HepG2 (cell line): Measurements from ENCODE around the gene ST8SIA6. TPM values are rescaled to one million over a fixed set of nuclear protein-coding genes. Genes with fewer than 3 reads are reported as not detected.

Source experiments
- ATAC-seq: fragments of 200-7000 bp; cut with Tn5 transposase; 3 replicates; pipeline ENCODE4 v1.9.1; 2020; ENCODE audit warnings: mild to moderate bottlenecking, moderate library complexity
- BruUV-seq: library from RNA; stranded (reverse); fragments of 400-500 nt; replicated peaks from 2 replicates; lab custom pipeline; 2021; lab: Mats Ljungman, UMichigan
- CTCF ChIA-PET: fragments of 300-600 bp; formaldehyde crosslinking; extraction: SDS; loops from one replicate; lab custom pipeline; 2021; ENCODE audit warnings: low total read pairs, inconsistent platforms, low intra/inter-chr PET ratio; lab: Yijun Ruan, JAX
- POLR2A ChIA-PET: fragments of 350-600 bp; sonication (Branson Sonifier 250); formaldehyde crosslinking; loops from one replicate; lab custom pipeline; 2020; ENCODE audit warnings: antibody characterized with exemption, inconsistent platforms; lab: Yijun Ruan, JAX
- DNase-seq: peaks from one replicate; pipeline ENCODE4 v3.0.0-alpha.2; 2015; ENCODE audit warnings: low spot score
- FAIRE-seq: peaks from 3 replicates; lab custom pipeline; 2011; peaks lifted over from hg19 to GRCh38; lab: Jason Lieb, UNC
- H2AFZ ChIP-seq: one replicate; pipeline ENCODE4 v1.6.1; 2011; ENCODE audit warnings: low read length, inconsistent platforms
- H3K27ac ChIP-seq: fragments of 300-600 bp; 3 replicates; pipeline ENCODE4 v1.8.0; 2011; ENCODE audit warnings: mixed run types, mild to moderate bottlenecking, mixed read lengths, low read length, inconsistent platforms; ENCODE audit not compliant: insufficient read depth; ENCODE audit errors: extremely low read length
- H3K27me3 ChIP-seq, 2 experiments: fragments of 200-600 bp in 1 of 2; 2 replicates in 1 of 2; 3 replicates in 1 of 2; pipeline versions ENCODE4 v1.6.0 to v1.8.0; 2011; ENCODE audit warnings: low read length in 2 of 2, mild to moderate bottlenecking in 2 of 2, moderate library complexity in 2 of 2, inconsistent platforms in 1 of 2; ENCODE audit not compliant: insufficient read depth in 2 of 2, control insufficient read depth in 1 of 2
- H3K36me3 ChIP-seq, 2 experiments: fragments of 200-600 bp in 1 of 2; replicated peaks in 1 of 2; 2 replicates in 1 of 2; 3 replicates in 1 of 2; pipeline versions ENCODE4 v1.5.1 to v1.8.0; 2011; ENCODE audit warnings: low read length in 2 of 2, inconsistent platforms in 1 of 2; ENCODE audit not compliant: insufficient read depth in 2 of 2, control insufficient read depth in 1 of 2
- H3K4me1 ChIP-seq: 2 replicates; pipeline ENCODE4 v1.5.1; 2012; ENCODE audit warnings: low read length, inconsistent platforms; ENCODE audit not compliant: insufficient read depth
- H3K4me2 ChIP-seq: 2 replicates; pipeline ENCODE4 v1.6.0; 2011; ENCODE audit warnings: low read depth, low read length, inconsistent platforms
- H3K4me3 ChIP-seq, 3 experiments: fragments of 200-600 bp in 1 of 3; sonication (generic), shearing (Covaris generic) in 1 of 3; replicated peaks in 1 of 3; 2 replicates each; pipeline ENCODE4 v1.5.1; 2011 to 2016; ENCODE audit warnings: low read length in 3 of 3, inconsistent platforms in 2 of 3, low read depth in 2 of 3, mild to moderate bottlenecking in 2 of 3, control low read depth in 1 of 3, mixed read lengths in 1 of 3; ENCODE audit not compliant: insufficient read depth in 1 of 3
- H3K79me2 ChIP-seq: one replicate; pipeline ENCODE4 v1.6.1; 2011; ENCODE audit warnings: low read length, inconsistent platforms; ENCODE audit not compliant: insufficient read depth
- H3K9ac ChIP-seq: 2 replicates; pipeline ENCODE4 v1.6.0; 2011; ENCODE audit warnings: mild to moderate bottlenecking, low read depth, low read length, inconsistent platforms; ENCODE audit not compliant: insufficient read depth
- H3K9me3 ChIP-seq: 2 replicates; pipeline ENCODE4 v1.5.1; 2012; ENCODE audit warnings: mild to moderate bottlenecking, low read length
- H4K20me1 ChIP-seq: 2 replicates; pipeline ENCODE4 v1.6.0; 2011; ENCODE audit warnings: inconsistent platforms, mild to moderate bottlenecking, low read length, moderate library complexity; ENCODE audit not compliant: insufficient read depth
- ATF7-NPFF ChIP-seq: sonication (generic); formaldehyde crosslinking; IDR thresholded peaks from 2 replicates; pipeline ENCODE4 v1.8.1; 2023; ENCODE audit warnings: mild to moderate bottlenecking, low read depth, missing genetic modification reagents, moderate library complexity
- CEBPG ChIP-seq: IDR thresholded peaks from 2 replicates; pipeline ENCODE4 v1.6.1; 2016
- GMEB1 ChIP-seq: sonication (generic); formaldehyde crosslinking; IDR thresholded peaks from 2 replicates; pipeline ENCODE4 v1.5.1; 2020; ENCODE audit warnings: missing genetic modification reagents, mild to moderate bottlenecking, borderline replicate concordance
- KLF6 ChIP-seq: IDR thresholded peaks from 2 replicates; pipeline ENCODE4 v1.8.0; 2016; ENCODE audit warnings: missing biosample characterization, missing genetic modification reagents
- PAF1 ChIP-seq: IDR thresholded peaks from 2 replicates; pipeline ENCODE4 v1.6.1; 2016; ENCODE audit warnings: missing genetic modification reagents, missing compliant biosample characterization
- SIN3A ChIP-seq: IDR thresholded peaks from 2 replicates; pipeline ENCODE4 v1.6.1; 2011; ENCODE audit warnings: low read depth, mild to moderate bottlenecking, control low read depth, low read length, borderline replicate concordance
- WIZ ChIP-seq: sonication (generic); formaldehyde crosslinking; IDR thresholded peaks from 2 replicates; pipeline ENCODE4 v1.5.1; 2020; ENCODE audit warnings: mild to moderate bottlenecking, missing genetic modification reagents
- ZNF143 ChIP-seq: sonication (generic); formaldehyde crosslinking; IDR thresholded peaks from 2 replicates; pipeline ENCODE4 v1.4.0; 2020; ENCODE audit warnings: missing genetic modification reagents
- ZNF30 ChIP-seq: sonication (generic); formaldehyde crosslinking; IDR thresholded peaks from 2 replicates; pipeline ENCODE4 v1.5.0; 2020; ENCODE audit warnings: mild to moderate bottlenecking, missing genetic modification reagents
- ZNF468 ChIP-seq: sonication (generic); formaldehyde crosslinking; IDR thresholded peaks from 2 replicates; pipeline ENCODE4 v1.8.0; 2022; ENCODE audit warnings: mild to moderate bottlenecking, moderate library complexity, missing genetic modification reagents
- ZNF567 ChIP-seq: sonication (generic); formaldehyde crosslinking; IDR thresholded peaks from 2 replicates; pipeline ENCODE4 v1.8.1; 2023; ENCODE audit warnings: mild to moderate bottlenecking, missing genetic modification reagents, borderline replicate concordance
- ZNF816 ChIP-seq: sonication (generic); formaldehyde crosslinking; IDR thresholded peaks from 2 replicates; pipeline ENCODE4 v1.8.0; 2022; ENCODE audit warnings: missing genetic modification reagents, mild to moderate bottlenecking, borderline replicate concordance
- ZSCAN30 ChIP-seq: sonication (generic); formaldehyde crosslinking; IDR thresholded peaks from 2 replicates; pipeline ENCODE4 v1.5.0; 2020; ENCODE audit warnings: mild to moderate bottlenecking, missing genetic modification reagents
- WGBS: methylation state at CpG from one replicate; pipeline ENCODE4 v1.1.6; 2017; ENCODE audit warnings: low lambda C conversion rate; 5-methylcytosine and 5-hydroxymethylcytosine counted together
- in situ Hi-C: cut with HindIII; loops from 2 replicates; pipeline ENCODE4 v1.10.0; 2017; ENCODE audit warnings: low pct_unique_long_range_greater_than_20kb; ENCODE audit not compliant: extremely low pct_ligation_motif_present
- intact Hi-C: fragments of 100-400 bp; cut with micrococcal nuclease; formaldehyde crosslinking; loops from one replicate; pipeline ENCODE4 v1.10.0; 2022; ENCODE audit not compliant: unreplicated experiment
- polyA plus RNA-seq, 8 experiments: library from polyadenylated mRNA; depleted of rRNA in 3 of 8; stranded (reverse) in 7 of 8; unstranded in 1 of 8; fragments of >200 nt; fragmentation: Illumina TruSeq in 4 of 8; extraction: Trizol in 4 of 8; gene quantifications; 2 replicates each; pipeline versions ENCODE4 v1.2.1 to v1.2.3, GENCODE V29; 2011 to 2016; ENCODE audit warnings: low read depth in 4 of 8, missing spikeins in 1 of 8, mixed read lengths in 1 of 8; ENCODE audit not compliant: insufficient read depth in 1 of 8
- total RNA-seq, 5 experiments: library from RNA; depleted of rRNA; stranded (reverse); fragments of >200 nt; fragmentation: Illumina TruSeq; extraction: Trizol; gene quantifications; 2 replicates each; pipeline ENCODE4 v1.2.3, GENCODE V29; 2016; ENCODE audit warnings: low read depth in 1 of 5
- TF ChIP-seq, protein P1 (sequence below): sonication (generic); formaldehyde crosslinking; IDR thresholded peaks from 2 replicates; pipeline ENCODE4 v1.8.0; 2022; ENCODE audit warnings: missing genetic modification reagents, mild to moderate bottlenecking, moderate library complexity, borderline replicate concordance
- TF ChIP-seq, protein P2 (sequence below): sonication (generic); formaldehyde crosslinking; IDR thresholded peaks from 2 replicates; pipeline ENCODE4 v1.4.0; 2020; ENCODE audit warnings: low read depth, mild to moderate bottlenecking, missing genetic modification reagents
- TF ChIP-seq, protein P3 (sequence below): sonication (generic); formaldehyde crosslinking; conservative IDR thresholded peaks from 2 replicates; pipeline ENCODE4 v1.8.0; 2022; ENCODE audit warnings: low read depth, missing genetic modification reagents

Gene ST8SIA6
- total and polyA plus RNA-seq, 2 of the 13 experiments (the other 11 are each of a cell fraction or from before 2014, with no cell fraction given), result not detected

GRCh38 chr10:17502814-17503213 lies 48.4 kb upstream of the ST8SIA6 start:
- POLR2A ChIA-PET, result no interaction called here
- H3K4me3 ChIP-seq, result no peak overlapping the region
- H3K27me3 ChIP-seq, result no peaks in the 10 kb centered on the region; a peak in 1 of 5 replicates
- 2% methylated on average over 2 of the region's 2 CpGs for WGBS
- DNase-seq, result no peak
- H3K4me2 ChIP-seq, result no peak overlapping the region
- TF ChIP-seq ZNF30 (CRISPR knock-in tag) (no peak), WIZ (CRISPR knock-in tag) (no peak), PAF1 (CRISPR knock-in tag) (no peak), ZNF567 (CRISPR knock-in tag) (no peak), SIN3A (no peak), ZSCAN30 (no peak), GMEB1 (CRISPR knock-in tag) (no peak), ATF7-NPFF (no peak), KLF6 (CRISPR knock-in tag) (no peak), ZNF143 (CRISPR knock-in tag) (no peak), CEBPG (CRISPR knock-in tag) (no peak), ZNF468 (CRISPR knock-in tag) (no peak), ZNF816 (CRISPR knock-in tag) (no peak)
- TF ChIP-seq, protein P1, sequence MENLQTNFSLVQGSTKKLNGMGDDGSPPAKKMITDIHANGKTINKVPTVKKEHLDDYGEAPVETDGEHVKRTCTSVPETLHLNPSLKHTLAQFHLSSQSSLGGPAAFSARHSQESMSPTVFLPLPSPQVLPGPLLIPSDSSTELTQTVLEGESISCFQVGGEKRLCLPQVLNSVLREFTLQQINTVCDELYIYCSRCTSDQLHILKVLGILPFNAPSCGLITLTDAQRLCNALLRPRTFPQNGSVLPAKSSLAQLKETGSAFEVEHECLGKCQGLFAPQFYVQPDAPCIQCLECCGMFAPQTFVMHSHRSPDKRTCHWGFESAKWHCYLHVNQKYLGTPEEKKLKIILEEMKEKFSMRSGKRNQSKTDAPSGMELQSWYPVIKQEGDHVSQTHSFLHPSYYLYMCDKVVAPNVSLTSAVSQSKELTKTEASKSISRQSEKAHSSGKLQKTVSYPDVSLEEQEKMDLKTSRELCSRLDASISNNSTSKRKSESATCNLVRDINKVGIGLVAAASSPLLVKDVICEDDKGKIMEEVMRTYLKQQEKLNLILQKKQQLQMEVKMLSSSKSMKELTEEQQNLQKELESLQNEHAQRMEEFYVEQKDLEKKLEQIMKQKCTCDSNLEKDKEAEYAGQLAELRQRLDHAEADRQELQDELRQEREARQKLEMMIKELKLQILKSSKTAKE (CRISPR knock-in tag), result no peak
- TF ChIP-seq, protein P2, sequence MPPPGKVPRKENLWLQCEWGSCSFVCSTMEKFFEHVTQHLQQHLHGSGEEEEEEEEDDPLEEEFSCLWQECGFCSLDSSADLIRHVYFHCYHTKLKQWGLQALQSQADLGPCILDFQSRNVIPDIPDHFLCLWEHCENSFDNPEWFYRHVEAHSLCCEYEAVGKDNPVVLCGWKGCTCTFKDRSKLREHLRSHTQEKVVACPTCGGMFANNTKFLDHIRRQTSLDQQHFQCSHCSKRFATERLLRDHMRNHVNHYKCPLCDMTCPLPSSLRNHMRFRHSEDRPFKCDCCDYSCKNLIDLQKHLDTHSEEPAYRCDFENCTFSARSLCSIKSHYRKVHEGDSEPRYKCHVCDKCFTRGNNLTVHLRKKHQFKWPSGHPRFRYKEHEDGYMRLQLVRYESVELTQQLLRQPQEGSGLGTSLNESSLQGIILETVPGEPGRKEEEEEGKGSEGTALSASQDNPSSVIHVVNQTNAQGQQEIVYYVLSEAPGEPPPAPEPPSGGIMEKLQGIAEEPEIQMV (CRISPR knock-in tag), result no peak
- TF ChIP-seq, protein P3, sequence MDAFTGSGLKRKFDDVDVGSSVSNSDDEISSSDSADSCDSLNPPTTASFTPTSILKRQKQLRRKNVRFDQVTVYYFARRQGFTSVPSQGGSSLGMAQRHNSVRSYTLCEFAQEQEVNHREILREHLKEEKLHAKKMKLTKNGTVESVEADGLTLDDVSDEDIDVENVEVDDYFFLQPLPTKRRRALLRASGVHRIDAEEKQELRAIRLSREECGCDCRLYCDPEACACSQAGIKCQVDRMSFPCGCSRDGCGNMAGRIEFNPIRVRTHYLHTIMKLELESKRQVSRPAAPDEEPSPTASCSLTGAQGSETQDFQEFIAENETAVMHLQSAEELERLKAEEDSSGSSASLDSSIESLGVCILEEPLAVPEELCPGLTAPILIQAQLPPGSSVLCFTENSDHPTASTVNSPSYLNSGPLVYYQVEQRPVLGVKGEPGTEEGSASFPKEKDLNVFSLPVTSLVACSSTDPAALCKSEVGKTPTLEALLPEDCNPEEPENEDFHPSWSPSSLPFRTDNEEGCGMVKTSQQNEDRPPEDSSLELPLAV (CRISPR knock-in tag), result no peak
- H3K27ac ChIP-seq, result no peak overlapping the region
- no peak for FAIRE-seq
- ATAC-seq, result no peak
- H3K4me1 ChIP-seq, result no peaks in the 10 kb centered on the region
- H3K36me3 ChIP-seq, result no peaks in the 10 kb centered on the region
- no peaks in the 10 kb centered on the region for H3K9me3 ChIP-seq
- no peaks in the 10 kb centered on the region for H4K20me1 ChIP-seq
- CTCF ChIA-PET, result no interaction called here
- H3K9ac ChIP-seq, result no peak overlapping the region
- in situ Hi-C loops (no loop called here), intact Hi-C loops (no loop called here)
- H2AFZ ChIP-seq, result no peak overlapping the region
- no peaks in the 10 kb centered on the region for H3K79me2 ChIP-seq
- no TSS peak for BruUV-seq
